HG03159 (cell line): Measurements from ENCODE around the gene CHRNA9.
"Not testable (repeated sequence)": the region's sequence is repeated elsewhere in the genome, so short reads cannot be mapped to it uniquely, and the experiment has no call there.

ENCODE experiments used
- ATAC-seq: cut with Tn5 transposase; IDR thresholded peaks from one replicate; pipeline ENCODE4 v1.9.1; 2021; ENCODE audit warnings: mild to moderate bottlenecking, moderate library complexity; ENCODE audit not compliant: unreplicated experiment

Gene CHRNA9

DNA sequence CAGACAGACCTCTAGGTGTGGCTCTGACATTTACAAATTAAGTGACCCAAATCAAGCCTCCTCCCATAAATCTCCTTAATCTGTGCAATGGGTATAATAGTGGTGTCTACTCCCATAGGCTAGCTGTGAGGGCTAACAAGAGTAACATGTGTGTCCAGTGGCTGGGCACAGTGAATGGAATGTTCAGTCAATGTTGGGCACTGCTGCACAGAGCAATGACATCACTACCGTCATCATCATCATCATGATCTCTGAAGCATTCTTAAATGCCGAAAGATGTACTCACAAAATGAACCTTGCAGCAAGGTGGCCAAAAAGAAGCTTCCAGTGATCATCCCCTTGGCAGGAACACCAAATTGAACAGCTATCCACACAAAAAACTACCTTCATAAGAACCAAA lies 43.5 kb downstream of the CHRNA9 start:
- ATAC-seq: no peak

DNA sequence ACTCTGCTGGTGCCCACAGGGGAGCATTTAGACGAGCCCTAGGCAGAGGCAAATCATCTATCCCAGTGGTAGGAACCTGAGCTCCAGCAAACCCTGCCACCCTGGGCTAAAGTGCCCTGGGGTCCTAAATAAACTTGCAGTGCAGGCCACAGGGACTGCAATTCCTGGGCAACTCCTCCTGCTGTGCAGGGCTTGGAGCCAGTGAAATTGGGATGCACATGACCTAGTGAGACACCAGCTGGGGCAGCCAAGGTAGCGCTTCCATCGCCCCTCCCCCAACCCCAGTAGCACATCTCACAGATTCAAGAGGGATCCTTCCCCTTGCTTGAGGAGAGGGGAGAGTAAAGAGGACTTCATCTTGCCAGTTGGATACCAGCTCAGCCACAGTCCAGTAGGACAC lies 44.1 kb downstream of the CHRNA9 start:
- no peak for ATAC-seq

DNA sequence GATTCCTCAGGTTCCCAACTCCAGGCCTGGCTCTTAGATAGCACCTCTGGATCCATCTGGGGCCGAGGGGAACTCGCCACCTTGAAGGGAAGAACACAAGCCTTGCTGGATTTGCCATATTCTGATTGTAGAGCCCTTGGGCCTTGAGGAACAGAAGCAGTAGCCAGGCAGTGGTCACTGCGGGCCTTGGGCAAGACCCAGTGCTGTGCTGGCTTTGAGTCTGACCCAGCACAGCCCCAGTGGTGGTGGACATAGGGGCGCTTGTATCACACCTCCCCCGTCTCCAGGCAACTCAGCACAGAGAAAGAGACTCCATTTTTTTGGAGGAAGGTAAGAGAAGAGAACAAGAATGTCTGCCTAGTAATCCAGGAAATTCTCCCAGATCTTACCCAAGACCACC lies 45.5 kb downstream of the CHRNA9 start:
- no peak for ATAC-seq

DNA sequence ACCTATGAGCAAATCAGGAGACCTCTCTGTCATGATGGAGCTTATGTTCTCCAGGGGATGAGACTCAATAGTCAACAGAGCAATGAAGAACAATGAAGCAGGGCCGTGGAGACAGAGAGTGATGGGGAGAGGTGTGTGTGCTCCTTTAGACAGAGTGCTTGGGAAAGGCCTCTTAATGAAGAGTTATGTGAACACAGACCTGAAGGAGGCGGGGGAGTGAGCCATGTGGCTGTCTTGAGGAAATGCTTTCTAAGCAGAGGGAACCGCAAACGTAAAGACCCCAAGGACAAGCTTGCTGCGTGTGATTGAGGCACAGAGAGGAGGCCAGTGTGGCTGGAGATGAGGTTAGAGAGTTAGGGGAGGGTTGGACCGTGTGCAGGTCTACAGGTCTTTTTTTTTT lies 53.1 kb downstream of the CHRNA9 start:
- ATAC-seq: no peak

DNA sequence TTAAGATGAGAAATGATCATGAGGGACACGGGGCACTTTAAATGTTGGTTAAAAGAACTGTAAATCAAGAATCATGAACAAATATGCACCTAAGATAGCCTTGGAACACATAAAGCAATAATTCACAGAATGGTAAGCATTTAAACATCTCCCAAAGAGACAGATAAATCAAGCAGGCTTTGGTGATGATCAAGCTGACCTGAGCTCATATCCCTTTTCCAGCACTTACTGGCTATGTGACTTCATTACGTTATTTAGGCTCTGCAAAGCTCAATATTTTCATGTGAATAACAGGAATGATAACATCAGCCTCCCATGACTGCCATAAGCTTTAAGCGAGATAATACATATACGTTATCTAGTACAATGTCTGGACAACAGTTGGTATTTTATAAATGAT lies 54.9 kb downstream of the CHRNA9 start:
- no peak for ATAC-seq

GRCh38 chr4:40392241-40392640 lies 57.1 kb downstream of the CHRNA9 start:
- not testable (repeated sequence) for ATAC-seq

GRCh38 chr4:40394236-40394635 lies 59.1 kb downstream of the CHRNA9 start:
- ATAC-seq: no peak

DNA sequence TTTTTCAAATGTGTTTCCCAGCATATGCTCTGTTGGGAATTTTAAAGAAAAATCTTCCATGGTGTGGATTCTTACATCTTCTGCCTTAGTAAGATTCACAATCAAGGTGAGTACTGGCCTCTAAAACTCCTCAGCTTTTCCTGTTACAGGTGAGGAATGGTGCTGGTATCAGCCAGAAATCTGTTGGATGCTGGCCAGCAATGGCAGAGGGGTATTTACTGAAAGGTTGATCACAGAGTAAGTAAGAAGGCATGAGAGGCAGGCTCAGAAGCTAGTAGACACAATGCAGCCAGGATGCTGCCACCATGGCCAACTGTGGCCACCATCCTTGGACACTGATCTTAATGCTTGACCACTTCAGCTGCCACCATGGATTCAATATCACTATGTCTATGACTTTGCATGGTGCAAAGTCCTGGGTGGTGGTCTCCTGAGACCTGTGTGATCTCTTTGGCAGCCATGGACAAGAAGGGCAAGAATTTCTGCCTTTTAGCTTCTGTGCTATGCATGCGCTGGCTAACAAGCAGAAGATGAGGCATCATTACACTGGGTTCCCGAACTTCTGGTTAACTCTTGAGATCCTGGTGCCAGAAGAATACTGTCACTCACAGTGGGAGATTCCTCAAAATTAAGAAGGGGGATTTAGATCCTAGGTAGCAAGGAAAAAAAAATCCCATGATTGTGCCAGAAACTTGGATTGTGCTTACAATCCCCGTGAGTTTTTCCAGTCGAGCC lies 60.2 kb downstream of the CHRNA9 start:
- ATAC-seq: no peak

DNA sequence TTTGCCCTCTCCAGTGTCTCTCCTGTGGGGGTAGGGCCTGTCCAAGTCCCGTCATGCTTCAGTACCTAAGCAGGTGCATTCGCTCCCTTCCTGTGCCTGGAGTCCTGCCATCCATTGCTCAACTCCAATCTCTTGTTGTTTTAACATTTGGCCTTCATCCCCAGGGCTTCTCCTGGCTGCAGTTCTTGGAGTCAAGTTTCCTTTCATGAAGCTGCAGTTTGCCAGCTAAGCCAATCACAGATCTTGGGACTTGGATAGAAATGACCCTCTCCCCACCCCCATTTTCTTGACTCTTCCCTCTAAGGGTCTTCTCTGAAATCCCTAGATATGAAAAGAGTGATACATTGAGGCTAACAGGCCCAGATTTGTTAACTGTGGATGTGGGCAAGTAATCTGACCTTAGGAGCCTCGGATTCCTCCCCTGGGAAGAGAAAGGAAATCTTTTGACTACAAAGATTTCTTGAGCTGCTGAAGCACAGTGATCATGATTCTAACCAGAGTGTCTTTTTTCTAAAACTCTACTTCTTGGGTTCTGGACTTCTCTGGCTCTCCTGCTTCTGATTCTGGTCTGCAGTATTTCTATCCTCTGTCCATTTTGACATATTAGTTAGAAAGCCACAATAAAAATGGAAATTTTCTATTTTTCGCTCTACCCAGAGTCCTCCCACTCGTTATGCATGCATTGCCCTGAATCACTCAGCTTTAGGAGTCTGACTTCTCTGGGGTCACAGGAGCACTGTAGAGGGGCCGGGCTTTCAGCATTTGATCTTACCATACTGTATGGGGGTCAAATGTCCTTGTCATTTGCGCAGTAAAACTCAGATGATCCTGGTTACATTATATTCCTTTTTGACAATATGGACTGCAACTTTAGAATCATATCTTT lies 61.0 kb downstream of the CHRNA9 start:
- no peak for ATAC-seq

DNA sequence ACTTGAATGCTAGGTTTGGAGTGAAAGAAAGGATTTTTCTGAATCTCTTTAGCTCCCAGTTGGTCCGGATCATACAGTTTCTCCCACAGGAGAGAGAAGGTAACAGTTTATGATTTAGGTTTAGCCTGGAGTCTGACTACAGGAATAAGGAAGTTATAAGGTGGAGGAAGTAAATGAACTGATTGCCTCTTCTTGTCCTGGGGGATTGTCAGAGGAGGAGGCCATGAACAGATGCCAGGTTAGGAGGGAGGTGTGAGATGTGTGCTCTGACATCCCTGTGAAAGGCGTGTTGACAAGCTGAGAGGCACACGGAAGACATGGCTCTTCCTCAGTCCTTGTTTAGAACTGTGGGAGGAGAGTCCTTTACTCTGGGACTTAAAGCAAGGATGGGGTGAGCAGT lies 64.4 kb downstream of the CHRNA9 start:
- ATAC-seq: no peak

- ATAC-seq: no peak
These were observed 66.0 kb downstream of the CHRNA9 start for GRCh38 chr4:40401096-40401495.

GRCh38 chr4:40401631-40402030 lies 66.5 kb downstream of the CHRNA9 start:
- ATAC-seq: no peak

DNA sequence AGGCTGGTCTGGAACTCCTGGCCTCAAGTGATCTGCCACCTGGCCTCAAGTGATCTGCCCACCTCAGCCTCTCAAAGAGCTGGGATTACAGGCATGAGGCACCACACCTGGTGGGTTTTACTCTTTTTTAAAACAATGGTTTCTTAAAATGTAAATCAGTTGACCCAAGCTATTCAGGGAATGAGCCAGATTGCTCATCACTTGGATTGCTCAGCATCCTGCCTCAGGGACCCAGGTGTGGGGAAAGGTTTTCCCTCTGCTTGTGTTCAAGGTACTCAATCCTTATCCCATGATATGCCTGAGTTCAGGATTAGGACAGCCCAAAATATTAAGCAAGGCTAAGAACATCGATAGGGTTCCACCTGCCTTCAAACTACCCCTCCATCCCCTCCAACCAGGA lies 67.4 kb downstream of the CHRNA9 start:
- ATAC-seq: no peak

GRCh38 chr4:40403081-40403480 lies 67.9 kb downstream of the CHRNA9 start:
- no peak for ATAC-seq
